WI38 (cell line): ENCODE results near the gene TWSG1.
"Not testable (repeated sequence)": the region's sequence is repeated elsewhere in the genome, so short reads cannot be mapped to it uniquely, and the experiment has no call there.

Experiments used
- H3K4me3 ChIP-seq: 2 replicates; pipeline ENCODE4 v1.5.1; 2011; ENCODE audit warnings: low read depth, mild to moderate bottlenecking, control low read depth, low read length
- TF ChIP-seq, protein P1 (sequence below): IDR thresholded peaks from 2 replicates; pipeline ENCODE4 v1.5.1; 2012; ENCODE audit warnings: low read depth, mild to moderate bottlenecking, control low read depth, low read length

TWSG1 gene

DNA sequence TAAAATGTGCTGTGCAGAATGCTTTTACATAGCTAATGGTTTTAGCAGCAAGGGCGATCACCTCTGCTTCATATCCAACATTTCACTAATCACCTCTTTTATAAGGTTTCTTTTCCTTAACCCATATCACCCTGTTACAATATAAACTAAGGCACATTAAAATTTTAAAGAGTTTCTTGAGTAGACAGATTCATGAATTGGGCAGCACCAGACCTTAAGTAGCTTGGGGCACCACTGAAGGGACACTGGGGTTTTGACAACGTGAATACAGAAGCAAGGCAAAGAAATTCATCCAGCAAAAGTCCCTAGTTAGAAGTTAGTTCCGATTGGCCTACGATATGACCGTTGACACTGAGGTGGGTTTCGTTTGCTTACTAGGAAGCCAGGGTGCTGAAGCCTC is 96.7 kb downstream of the TWSG1 start:
- no peak overlapping the region for H3K4me3 ChIP-seq
- TF ChIP-seq, protein P1, sequence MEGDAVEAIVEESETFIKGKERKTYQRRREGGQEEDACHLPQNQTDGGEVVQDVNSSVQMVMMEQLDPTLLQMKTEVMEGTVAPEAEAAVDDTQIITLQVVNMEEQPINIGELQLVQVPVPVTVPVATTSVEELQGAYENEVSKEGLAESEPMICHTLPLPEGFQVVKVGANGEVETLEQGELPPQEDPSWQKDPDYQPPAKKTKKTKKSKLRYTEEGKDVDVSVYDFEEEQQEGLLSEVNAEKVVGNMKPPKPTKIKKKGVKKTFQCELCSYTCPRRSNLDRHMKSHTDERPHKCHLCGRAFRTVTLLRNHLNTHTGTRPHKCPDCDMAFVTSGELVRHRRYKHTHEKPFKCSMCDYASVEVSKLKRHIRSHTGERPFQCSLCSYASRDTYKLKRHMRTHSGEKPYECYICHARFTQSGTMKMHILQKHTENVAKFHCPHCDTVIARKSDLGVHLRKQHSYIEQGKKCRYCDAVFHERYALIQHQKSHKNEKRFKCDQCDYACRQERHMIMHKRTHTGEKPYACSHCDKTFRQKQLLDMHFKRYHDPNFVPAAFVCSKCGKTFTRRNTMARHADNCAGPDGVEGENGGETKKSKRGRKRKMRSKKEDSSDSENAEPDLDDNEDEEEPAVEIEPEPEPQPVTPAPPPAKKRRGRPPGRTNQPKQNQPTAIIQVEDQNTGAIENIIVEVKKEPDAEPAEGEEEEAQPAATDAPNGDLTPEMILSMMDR, result no peak

GRCh38 chr18:9433122-9433521 is 98.5 kb downstream of the TWSG1 start:
- not testable (repeated sequence) for H3K4me3 ChIP-seq

- TF ChIP-seq, protein P1, result no peak
- H3K4me3 ChIP-seq, result no peak overlapping the region
Measured at GRCh38 chr18:9433671-9434121, 99.1 kb downstream of the TWSG1 start.

DNA sequence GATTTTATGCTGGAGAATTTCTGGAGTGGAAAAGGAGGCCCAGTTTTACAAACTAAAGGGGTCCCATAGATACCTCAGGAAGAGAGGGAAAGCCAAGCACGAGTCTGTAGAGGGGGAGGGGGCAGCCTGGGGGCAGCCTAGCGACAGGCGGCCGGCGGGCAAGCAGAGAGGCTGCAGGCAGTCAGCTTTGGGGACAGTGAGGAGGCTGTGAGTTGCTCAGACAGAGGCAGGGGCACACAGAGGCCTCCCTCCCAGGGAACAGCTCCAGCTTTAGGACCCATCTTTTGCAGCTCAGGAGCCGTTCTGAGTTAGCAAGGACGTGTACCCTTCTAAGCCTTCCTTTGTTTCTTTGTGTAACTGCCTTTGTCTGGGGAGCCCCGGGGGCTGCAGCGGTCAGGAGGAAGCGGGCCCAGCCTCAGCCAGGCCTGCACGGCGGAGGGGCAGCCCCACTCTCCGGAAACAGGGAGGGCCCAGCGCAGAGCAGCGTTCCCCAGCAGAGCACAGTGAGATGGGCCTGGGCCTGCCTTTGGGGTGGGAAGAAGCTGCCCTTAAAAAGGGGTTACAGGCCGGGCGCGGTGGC is 99.6 kb downstream of the TWSG1 start:
- TF ChIP-seq, protein P1, result no peak
- H3K4me3 ChIP-seq, result no peak overlapping the region

DNA sequence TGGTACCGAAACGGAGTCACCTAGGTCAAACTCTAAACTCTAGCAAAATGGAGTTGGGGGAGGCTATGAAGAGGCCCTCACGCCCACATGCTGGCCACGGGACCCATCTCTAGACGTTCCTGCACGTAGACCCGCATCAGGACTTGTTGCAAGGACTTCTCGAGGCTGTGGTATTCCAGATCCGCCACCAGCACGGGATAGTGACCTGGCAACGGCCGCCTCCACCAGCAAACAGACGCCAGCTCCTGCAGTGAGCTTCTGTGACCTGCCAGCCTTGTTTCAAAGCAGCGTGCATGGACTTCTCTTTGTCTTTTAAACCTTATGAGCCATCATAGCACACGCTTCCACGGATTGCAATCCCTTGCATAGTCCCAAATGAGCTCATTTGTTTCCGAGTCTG is 100.5 kb downstream of the TWSG1 start:
- no peak overlapping the region for H3K4me3 ChIP-seq
- TF ChIP-seq, protein P1, result no peak

DNA sequence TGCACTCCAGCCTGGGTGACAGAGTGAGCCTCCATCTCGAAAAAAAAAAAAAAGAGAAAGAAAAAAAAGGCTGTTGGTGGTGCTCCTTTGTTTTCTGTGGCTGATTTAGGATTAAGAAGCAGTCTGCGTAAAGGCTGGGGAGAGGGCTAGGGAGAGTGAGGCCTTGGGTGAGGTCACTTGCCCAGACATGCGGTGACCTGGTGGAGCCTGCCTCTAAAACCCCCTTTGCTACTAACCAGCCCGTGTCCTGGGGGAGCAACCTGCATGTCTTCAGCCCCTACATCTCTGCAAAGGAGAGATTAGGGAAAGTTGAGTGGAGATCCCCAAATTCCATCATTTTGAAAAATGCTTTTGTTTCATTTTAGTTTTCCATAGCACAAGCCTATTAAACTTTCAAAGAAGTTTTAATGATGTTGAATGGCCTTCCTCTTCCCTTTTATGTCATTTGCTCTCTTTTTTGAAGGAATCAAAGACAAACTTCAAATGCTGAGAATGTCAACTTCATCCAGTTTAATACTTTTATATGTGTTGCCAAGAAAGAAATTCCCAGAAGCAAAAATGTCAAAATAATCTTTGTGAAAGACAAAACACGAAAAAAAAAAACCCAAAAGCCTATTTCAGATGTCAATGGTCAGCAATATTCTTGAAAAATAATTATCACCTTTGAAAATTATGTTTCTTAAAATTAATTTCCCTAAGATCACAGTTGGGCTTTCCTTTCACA is 101.8 kb downstream of the TWSG1 start:
- TF ChIP-seq, protein P1, result no peak
- H3K4me3 ChIP-seq, result no peak overlapping the region

DNA sequence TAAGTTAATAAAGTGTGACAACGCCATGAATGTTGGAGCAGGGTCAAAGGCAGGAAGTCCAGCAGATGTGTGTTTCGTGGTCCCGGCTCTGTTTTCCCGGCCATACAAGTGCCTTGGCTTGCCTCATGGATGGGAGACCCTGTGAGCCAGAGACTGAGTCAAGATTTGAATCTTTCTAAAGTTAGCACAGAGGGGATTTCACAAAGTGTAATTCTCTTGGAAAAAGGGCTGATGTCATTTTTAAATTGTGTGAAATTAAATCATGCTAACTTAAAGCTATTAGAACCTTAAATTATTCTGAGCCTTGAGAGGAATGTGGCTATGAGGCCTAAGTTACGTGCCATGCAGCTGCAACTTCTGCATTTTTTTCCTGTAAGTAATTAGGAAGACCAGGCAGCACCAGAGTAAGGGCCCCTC is 102.5 kb downstream of the TWSG1 start:
- no peak overlapping the region for H3K4me3 ChIP-seq
- TF ChIP-seq, protein P1, result no peak
